Neural crest cell (in vitro differentiated cells): ENCODE measurements around the gene NCMAP. TPM values are rescaled to one million over a fixed set of nuclear protein-coding genes. Genes with fewer than 3 reads are reported as not detected.

ENCODE experiments used
- DNase-seq: peaks from one replicate; pipeline ENCODE4 v3.0.0; 2021; ENCODE audit warnings: low read depth, mixed read lengths, low spot score
- H3K27ac Mint-ChIP-seq: one replicate; pipeline ENCODE4 v1.8.0; 2021; ENCODE audit warnings: mild to moderate bottlenecking, mixed read lengths; ENCODE audit not compliant: unreplicated experiment
- H3K27me3 Mint-ChIP-seq: 2 replicates; pipeline ENCODE4 v1.8.0; 2021; ENCODE audit warnings: low read depth, mild to moderate bottlenecking, mixed read lengths
- H3K36me3 Mint-ChIP-seq: 2 replicates; pipeline ENCODE4 v1.8.0; 2021; ENCODE audit warnings: low read depth, mild to moderate bottlenecking, mixed read lengths
- H3K4me1 Mint-ChIP-seq: 2 replicates; pipeline ENCODE4 v1.8.0; 2021; ENCODE audit warnings: mixed read lengths
- H3K4me3 Mint-ChIP-seq: one replicate; pipeline ENCODE4 v1.8.0; 2021; ENCODE audit warnings: mild to moderate bottlenecking, mixed read lengths
- H3K9me3 Mint-ChIP-seq: 2 replicates; pipeline ENCODE4 v1.8.0; 2021; ENCODE audit warnings: mixed read lengths
- CTCF ChIP-seq: fragments of 200-600 bp; sonication (generic); conservative IDR thresholded peaks from 2 replicates; pipeline ENCODE4 v1.5.0; 2021; ENCODE audit warnings: antibody characterized with exemption, mild to moderate bottlenecking
- total RNA-seq: library from RNA; stranded (reverse); gene quantifications from 2 replicates; pipeline ENCODE4 v1.2.1, GENCODE V29; 2021

Gene NCMAP
- total RNA-seq, 1 donor from 2014 or later: not detected

- H3K4me3 Mint-ChIP-seq: no peak overlapping the region
- H3K27ac Mint-ChIP-seq: no peak overlapping the region
- H3K4me1 Mint-ChIP-seq: peaks cover 13% of the 10 kb centered on the region
- peaks cover 81% of the 10 kb centered on the region for H3K27me3 Mint-ChIP-seq
- no peaks in the 10 kb centered on the region for H3K36me3 Mint-ChIP-seq
- TF ChIP-seq CTCF: no peak
- no peak for DNase-seq
- H3K9me3 Mint-ChIP-seq: no peaks in the 10 kb centered on the region
Observed at GRCh38 chr1:24558902-24559791, 3.3 kb downstream of the NCMAP start.

GRCh38 chr1:24560361-24560760 lies 4.5 kb downstream of the NCMAP start:
- Mint-ChIP-seq H3K27me3 (peaks cover 73% of the 10 kb centered on the region), H3K27ac (no peak overlapping the region), H3K36me3 (no peaks in the 10 kb centered on the region), H3K4me3 (no peak overlapping the region), H3K9me3 (no peaks in the 10 kb centered on the region), H3K4me1 (peaks cover 10% of the 10 kb centered on the region)
- no peak for DNase-seq
- TF ChIP-seq CTCF: no peak

- Mint-ChIP-seq H3K36me3 (no peaks in the 10 kb centered on the region), H3K27me3 (peaks cover 60% of the 10 kb centered on the region), H3K4me1 (peaks cover 5% of the 10 kb centered on the region), H3K27ac (no peak overlapping the region), H3K9me3 (no peaks in the 10 kb centered on the region), H3K4me3 (no peak overlapping the region)
- no peak for TF ChIP-seq CTCF
- no peak for DNase-seq
Observed at GRCh38 chr1:24562625-24563024, 6.7 kb downstream of the NCMAP start.

GRCh38 chr1:24564695-24565094 lies 8.8 kb downstream of the NCMAP start:
- Mint-ChIP-seq H3K4me3 (no peak overlapping the region), H3K4me1 (peaks cover 5% of the 10 kb centered on the region), H3K9me3 (no peaks in the 10 kb centered on the region), H3K27me3 (peaks cover 47% of the 10 kb centered on the region), H3K27ac (no peak overlapping the region), H3K36me3 (no peaks in the 10 kb centered on the region)
- TF ChIP-seq CTCF: no peak
- DNase-seq: no peak

- TF ChIP-seq CTCF: no peak
- Mint-ChIP-seq H3K36me3 (no peaks in the 10 kb centered on the region), H3K4me1 (peaks cover 5% of the 10 kb centered on the region), H3K27ac (no peak overlapping the region), H3K4me3 (no peak overlapping the region), H3K9me3 (no peaks in the 10 kb centered on the region), H3K27me3 (peaks cover 36% of the 10 kb centered on the region)
- no peak for DNase-seq
Observed at GRCh38 chr1:24566236-24566867, 10.5 kb downstream of the NCMAP start.
